HG02970 (cell line): Measurements from ENCODE around the gene KRTAP10-4.
"Not testable (repeated sequence)": the region's sequence is repeated elsewhere in the genome, so short reads cannot be mapped to it uniquely, and the experiment has no call there.

ENCODE experiments used
- ATAC-seq: cut with Tn5 transposase; IDR thresholded peaks from one replicate; pipeline ENCODE4 v1.9.1; 2021; ENCODE audit warnings: mild to moderate bottlenecking, moderate library complexity, moderate number of reproducible peaks; ENCODE audit not compliant: unreplicated experiment, low FRiP score

The KRTAP10-4 gene

GRCh38 chr21:44573630-44574456 is at the start of gene KRTAP10-4:
Gene KRTAP10-4, plus strand, starts transcription at chr21:44573729. Its CDS starts 30 bp downstream, at chr21:44573759.
- not testable (repeated sequence) for ATAC-seq

- ATAC-seq: no peak
These were observed 48.8 kb upstream of the KRTAP10-4 start for GRCh38 chr21:44524414-44525371.

DNA sequence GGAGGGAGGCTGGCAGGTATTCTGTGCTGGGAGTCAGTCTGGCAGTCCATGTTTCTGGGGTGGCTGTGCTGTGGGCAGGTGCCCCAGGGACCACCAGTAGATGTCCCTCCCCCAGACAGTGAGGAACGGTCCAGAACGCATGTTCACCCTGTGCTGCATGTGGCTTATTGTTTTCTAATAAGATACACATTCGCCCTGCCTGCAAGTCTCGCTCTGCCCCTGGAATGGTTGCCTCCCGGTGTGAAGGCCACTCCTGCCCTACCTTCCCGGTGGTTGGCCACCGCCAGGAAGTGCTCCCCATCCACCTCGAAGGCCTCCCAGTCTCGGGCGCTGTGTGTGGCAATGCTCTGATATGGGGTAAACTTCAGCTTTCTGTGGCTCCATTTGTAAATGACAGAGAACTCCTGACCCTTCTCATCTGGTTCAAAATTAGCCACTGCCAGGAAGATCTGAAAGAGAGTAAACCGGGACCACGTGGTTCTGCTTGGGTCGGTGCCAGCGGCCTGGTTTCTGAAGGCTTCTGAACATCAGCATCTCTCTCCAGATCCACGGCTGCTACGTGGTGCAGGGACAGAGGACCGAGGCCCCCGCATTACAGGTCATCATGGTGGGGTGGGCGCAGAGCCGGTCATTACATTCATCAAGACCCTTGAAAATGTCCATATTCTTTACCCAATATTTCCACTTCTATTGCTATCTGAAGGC is 48.0 kb upstream of the KRTAP10-4 start:
- no peak for ATAC-seq

DNA sequence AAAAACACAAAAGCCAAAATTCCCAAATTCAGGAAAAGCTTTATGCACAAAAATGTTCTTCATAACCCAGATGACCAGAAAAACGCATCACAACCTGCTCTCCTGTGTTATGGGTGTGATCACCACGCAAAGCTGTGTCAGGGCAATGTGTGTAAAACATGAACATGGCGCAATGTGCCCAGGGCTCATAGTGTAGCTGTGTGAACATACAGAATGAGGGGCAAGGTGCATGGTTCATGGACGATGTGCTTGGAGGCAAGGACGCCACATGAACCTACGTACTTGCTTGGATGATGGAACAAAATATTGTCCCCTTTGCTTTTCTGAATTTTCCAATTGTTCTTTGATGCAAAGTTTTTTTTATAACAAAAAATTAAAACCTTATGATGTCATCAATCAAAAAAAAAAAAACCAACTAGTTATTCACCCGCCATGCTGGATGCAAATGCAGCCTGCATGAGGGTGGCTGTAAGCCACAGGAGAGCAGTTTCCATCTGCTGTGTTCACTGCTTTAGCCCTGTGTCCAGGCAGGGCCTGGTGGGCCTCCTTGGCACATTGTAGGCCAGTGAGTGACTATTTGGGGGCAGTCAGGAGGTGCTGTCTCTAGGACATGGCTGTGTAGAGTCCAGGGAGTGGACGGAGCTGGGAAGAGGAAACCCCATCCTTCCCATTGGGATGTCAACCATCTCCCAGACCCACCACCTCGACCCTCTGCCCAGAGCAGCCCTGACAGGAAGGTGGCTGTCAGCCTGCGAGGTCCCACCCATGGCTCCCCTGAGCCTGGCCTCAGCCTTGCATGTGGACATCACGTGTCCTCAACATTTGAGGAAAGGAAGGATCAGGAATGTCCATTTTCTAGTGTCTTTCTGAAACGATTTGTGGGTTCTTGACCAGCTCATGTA is 47.2 kb upstream of the KRTAP10-4 start:
- no peak for ATAC-seq

GRCh38 chr21:44527156-44527982 is 46.2 kb upstream of the KRTAP10-4 start:
- no peak for ATAC-seq

- no peak for ATAC-seq
These were observed 45.4 kb upstream of the KRTAP10-4 start for GRCh38 chr21:44527983-44528633.

DNA sequence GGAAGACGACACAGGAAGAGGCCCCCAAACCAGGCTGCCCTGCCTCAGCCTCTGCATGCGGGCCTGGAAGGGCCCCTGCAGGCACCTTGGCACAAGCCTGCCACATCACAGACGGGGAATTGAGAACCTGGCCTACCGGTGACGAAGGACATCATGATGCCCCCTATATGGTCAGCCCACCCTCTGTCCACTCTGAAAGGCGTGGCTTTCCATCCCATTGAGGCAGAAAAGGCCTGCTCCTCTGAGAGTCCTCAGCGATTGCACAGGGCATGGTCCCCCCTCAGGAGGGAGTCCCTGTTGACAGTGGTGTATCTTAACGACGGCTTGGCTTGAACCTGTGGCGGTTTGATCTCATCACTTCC is 44.9 kb upstream of the KRTAP10-4 start:
- ATAC-seq: no peak

GRCh38 chr21:44529011-44529421 is 44.5 kb upstream of the KRTAP10-4 start:
- ATAC-seq: no peak

DNA sequence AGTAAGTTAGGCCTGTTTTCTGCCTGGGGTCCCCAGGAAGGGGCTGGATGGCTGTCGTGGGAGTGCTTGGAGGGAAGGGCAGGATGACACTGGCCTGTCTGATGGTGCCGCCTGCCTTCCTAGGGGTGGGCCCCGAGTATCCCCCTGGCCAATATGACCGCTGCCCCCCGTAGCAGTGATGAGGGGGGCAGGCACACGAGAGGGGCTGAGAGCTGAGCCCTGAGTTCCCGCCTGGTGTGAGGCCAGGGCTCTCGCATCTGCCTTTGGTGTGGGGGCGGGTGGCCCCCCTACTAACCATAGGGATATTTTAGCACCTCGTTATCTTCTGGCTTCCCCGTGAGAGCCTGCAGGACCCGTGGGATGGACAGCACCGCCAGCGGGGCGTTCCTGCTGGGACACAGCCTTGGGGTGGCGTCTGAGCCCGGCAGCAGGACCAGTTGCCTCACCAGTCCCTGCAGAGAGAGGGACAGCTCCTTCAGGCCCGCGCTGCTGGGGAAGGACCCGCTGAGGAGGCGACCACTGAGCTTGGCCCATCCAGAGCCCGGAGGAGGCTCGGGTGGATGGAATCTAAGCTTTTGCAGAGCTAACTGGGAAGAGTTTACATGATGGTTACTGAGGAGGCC is 43.9 kb upstream of the KRTAP10-4 start:
- no peak for ATAC-seq

GRCh38 chr21:44530221-44530902 is 43.2 kb upstream of the KRTAP10-4 start:
- ATAC-seq: no peak

GRCh38 chr21:44530903-44531605 is 42.5 kb upstream of the KRTAP10-4 start:
- no peak for ATAC-seq

DNA sequence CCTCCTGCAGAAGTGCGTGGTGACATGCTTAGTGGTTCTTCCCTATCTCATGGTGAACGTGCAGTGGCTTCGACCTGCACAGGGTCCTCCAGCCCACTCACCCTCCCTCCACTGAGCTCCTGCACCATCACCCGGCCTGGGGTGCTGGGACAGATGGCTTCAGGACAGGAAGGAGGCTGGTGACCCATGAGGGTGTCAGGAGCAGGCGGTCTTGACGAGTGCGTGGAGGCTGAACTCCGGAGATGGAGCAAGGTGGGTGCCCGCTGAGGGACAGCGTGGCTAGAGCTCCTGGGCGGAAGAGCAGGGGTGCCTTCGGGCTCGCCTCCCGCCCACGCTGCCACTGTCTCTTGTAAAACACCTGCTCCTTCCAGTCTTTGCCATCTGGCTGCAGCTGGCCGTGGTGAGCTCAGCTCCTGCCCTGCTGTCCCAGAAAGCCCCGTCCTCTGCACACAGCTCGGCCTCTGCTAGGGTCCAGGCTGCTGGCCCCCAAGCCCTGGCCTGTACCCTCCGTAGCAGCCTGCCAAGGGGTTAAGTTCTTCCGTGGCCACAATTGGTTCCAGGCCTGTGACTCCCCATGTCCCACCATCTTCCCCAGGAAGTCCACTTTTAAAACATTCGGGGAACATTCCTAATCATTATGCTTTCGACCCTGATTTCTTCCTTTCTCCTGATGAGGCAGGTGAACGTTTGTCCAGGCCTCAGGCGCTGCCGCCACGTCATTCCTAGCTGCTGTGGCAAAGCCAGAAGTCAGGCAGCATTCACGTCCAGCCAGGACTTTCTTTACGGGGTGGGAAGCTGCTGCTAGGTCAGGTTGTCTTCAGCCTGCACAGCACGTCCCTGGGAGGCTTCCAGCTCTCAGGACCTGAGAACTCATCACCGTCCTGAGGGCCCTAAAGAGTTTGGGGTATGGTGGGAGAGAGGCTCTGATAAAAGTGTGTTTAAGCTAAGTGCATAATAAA is 41.6 kb upstream of the KRTAP10-4 start:
- no peak for ATAC-seq

DNA sequence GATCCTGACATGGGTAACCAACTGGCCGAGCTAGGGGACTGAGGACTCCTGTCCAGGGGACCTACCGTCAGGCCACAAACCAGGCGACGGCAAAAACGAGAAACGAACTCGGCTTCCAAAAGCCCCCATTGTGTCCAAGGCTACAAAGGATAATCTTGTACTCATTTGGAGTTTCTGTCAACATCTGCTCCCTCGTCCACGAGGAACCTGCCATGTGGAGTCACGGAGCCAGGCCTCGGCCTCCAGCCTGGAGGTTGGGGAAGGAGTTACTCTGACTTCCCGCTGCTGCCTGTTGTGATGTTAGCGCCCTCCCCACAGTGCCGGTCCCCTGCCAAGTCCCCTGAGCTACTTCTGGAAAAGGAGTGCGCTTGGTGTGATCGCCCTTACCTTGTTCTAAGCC is 40.8 kb upstream of the KRTAP10-4 start:
- ATAC-seq: no peak

GRCh38 chr21:44533121-44533890 is 40.2 kb upstream of the KRTAP10-4 start:
- ATAC-seq: no peak
